GM18505 (cell line): ENCODE data around the gene LMNTD1.
"Not testable (repeated sequence)": the region's sequence is repeated elsewhere in the genome, so short reads cannot be mapped to it uniquely, and the experiment has no call there.

Experiments
- ATAC-seq: cut with Tn5 transposase; IDR thresholded peaks from one replicate; pipeline ENCODE4 v1.9.1; 2021; ENCODE audit not compliant: unreplicated experiment
- POLR2A ChIP-seq: IDR thresholded peaks from 4 replicates; pipeline ENCODE4 v1.6.1; 2011; ENCODE audit warnings: borderline replicate concordance; ENCODE audit not compliant: insufficient read depth, insufficient read length; ENCODE audit errors: extremely low read depth

The LMNTD1 gene

DNA sequence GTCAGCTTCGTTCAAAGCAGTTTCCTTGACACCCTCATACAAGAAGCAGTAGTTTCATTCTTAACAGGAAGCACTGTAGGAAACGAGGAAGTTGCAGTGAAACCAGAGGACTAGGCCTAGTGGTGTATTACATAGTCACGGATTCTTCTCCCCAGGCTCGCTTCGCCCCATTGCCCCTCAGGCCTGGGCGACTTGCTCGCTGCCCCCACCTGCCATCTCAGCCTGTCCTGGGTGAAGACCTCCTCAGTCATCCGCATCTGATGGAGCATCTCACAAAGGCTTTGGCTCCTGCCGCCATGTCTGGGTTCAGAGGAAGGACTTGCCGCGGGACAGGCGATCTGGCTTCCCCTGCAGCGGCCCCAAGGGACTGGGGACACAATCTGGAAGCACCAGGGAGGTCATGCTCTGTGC is 93.5 kb downstream of the LMNTD1 start:
- ATAC-seq: peak; percentile 94
- no peak for TF ChIP-seq POLR2A

DNA sequence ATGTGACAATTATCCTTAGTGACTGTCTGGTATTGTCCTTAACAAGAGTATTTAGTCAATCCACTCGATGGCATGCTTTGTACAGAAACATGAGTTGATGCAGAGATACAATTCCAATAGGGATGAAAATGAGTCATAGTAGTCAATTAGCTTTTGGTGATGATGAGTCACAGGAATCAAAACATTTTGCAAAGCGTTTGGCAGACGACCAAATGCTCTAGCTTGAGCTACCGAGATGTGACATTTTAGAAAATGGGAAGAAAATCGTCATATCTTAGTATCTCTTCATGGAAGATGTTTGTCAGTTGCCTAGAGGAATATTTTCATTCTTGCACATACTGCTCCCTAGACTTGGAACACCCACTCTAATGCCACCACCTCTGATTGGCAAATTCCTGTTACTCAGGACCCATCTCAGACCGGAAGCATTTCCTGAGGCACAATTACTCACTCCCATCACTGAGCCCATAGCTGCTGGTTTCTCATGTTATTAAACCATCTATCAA is 95.0 kb downstream of the LMNTD1 start:
- no peak for ATAC-seq
- TF ChIP-seq POLR2A: no peak

DNA sequence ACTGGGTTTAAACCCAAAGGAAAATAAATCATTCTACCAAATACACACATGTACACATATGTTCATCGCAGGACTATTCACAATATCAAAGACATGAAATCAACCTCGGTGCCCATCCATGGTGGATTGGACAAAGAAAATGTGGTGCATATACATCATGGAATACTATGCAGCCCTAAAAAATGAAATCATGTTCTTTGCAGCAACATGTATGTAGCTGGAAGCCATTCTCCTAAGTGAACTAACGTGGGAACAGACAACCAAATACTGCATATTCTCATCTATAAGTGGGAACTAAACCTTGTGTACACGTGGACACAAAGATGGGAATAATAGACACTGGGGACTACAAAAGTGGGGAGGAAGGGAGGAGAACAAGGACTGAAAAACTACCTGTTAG is 96.6 kb downstream of the LMNTD1 start:
- no peak for ATAC-seq
- TF ChIP-seq POLR2A: no peak

DNA sequence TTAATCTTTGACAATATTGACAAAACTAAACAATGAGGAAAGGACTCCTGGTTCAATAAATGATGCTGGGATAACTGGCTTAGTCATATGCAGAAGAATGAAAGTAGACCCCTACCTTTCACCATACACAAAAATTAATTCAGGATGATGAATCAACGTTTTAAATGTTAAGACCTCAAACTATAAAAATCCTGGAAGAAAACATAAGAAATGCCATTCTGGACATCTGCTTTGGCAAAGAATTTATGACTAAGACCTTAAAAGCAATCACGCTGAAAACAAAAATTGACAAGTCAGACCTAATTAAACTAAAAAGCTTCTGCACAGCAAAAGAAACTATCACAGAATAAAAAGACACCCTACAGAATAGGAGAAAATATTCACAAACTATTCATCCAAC is 97.4 kb downstream of the LMNTD1 start:
- ATAC-seq: no peak

DNA sequence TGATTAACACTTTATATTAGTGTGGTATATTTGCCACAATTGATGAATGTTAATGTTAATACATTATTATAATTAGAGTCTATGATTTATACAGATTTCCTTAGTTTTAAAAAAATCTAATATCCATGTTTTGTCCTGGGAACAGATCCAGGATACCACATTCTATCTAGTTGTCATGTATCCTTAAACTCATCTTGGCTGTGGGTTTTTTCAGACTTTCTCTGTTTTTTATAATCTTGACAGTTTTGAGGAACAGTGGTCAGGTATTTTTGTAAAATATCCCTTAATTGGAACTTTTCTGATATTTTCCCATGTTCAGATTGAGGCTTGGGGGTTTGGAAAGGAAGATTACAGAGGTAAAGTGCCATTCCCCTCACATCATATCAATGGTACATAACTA is 104.1 kb downstream of the LMNTD1 start:
- no peak for TF ChIP-seq POLR2A
- ATAC-seq: no peak

More for the DNA sequence above, 97.4 kb downstream of the LMNTD1 start:
- no peak for TF ChIP-seq POLR2A

DNA sequence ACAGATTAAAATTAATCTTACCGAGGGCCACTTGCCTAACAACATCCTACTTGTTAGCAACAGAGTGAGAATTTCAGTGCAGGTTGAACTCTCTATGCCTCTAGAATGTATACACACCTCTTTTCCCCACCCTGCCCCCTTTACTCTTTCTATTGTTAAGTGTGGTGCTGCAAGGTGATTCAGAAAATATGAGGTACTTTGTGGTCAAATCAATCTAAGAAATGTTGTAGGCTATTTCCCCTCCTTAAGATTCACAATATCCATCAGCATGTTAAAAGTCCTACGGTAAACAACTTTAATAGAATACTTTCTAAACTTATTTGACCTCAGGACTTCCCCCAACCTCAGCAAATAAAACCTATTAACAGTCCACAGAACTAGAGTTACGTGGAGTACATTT is 106.0 kb downstream of the LMNTD1 start:
- no peak for TF ChIP-seq POLR2A
- ATAC-seq: no peak

DNA sequence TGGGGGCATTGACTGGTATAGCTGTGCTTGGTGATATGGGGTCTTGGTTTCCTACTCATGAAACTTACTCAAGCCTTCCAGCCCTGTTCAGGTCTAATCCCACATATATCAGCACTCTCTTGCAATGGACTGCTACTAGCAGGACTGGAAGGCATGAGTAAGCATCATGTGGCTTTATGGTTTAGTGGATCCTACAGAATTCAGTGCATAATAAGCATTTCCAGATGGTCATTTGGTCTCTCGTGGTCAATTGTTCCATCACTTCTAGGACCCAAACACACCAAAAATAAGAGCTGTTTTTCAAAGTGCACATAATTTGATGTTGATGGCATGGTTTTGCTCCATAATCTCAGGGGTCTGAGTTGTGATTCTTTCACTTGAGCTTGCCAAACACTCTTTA is 114.4 kb downstream of the LMNTD1 start:
- TF ChIP-seq POLR2A: no peak
- no peak for ATAC-seq

DNA sequence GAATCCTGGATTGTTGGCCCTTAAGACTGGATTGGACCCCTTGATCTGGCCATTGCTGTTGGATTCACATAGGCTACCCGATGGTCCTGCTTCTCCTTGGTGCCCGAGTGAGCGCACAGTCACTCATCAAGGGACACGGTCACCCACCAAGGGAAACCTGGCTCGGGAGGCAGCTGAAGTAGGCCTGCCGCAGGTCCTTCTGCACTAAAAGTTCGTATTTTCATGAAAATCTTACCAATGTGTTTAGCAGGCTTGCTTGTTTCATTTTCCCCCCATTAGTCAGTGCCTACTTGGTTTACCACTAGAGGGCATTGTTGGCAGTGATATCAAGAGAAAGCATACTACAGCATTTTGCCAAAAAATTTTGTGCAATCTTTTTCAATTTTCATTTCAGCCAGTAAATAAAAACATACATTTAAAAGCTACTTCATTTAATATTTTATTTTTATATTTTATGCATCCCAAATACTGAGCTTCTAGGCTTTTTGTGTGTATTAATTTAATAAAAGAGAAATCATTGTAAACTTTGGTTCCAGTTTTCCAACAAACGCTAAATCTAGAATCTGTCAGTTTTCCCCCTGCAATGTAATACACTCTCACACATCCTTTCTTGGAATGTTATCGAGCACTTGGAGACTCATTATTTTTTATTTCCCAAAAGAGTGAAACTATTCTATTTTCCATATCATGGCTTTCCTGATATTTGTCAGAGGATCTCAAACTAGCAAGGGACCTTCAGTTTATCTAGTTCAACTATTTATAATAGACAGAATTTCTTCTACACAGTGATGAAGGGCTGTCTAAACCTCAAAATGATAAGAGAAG is 116.7 kb downstream of the LMNTD1 start:
- ATAC-seq: peak; percentile 69

DNA sequence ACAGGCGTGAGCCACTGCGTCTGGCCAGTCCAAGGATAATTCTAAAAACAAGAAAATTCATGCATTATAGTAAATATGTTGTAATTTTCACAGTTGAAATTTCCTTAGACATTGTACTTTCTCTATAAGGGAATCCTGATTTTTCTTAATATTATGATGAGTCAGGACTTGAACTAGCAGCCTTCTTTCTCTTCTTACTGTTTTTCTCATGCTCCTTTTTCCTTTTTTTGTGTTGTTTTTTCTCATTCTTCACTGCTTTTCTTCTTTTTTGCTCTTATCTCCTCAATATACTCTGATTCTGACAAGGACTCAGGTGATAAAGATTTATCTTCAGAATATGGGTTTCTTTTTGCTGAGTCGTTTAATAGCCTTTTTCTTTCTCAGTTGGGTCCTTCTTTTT is 117.7 kb downstream of the LMNTD1 start:
- TF ChIP-seq POLR2A: no peak
- ATAC-seq: no peak

More for the DNA sequence above, 116.7 kb downstream of the LMNTD1 start:
- no peak for TF ChIP-seq POLR2A

DNA sequence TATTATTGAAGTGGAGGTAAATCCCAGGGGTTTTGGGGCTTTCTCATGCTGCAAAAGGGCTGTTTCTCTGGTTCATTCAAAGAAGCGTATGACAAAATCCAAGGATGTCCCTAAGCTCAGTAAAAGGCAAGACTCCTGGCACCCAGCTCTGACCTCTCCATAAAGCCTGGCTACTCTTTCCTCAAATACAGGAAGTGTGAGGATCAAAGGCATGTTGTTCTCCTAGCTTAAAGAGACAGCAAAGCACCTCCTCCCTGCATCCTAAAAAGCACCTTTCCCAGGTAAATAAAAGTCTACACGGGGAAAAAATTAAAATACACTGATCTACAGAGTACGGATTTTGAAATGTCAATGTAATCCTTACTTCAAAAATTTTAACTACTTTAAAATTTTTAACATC is 118.6 kb downstream of the LMNTD1 start:
- TF ChIP-seq POLR2A: no peak
- ATAC-seq: no peak

DNA sequence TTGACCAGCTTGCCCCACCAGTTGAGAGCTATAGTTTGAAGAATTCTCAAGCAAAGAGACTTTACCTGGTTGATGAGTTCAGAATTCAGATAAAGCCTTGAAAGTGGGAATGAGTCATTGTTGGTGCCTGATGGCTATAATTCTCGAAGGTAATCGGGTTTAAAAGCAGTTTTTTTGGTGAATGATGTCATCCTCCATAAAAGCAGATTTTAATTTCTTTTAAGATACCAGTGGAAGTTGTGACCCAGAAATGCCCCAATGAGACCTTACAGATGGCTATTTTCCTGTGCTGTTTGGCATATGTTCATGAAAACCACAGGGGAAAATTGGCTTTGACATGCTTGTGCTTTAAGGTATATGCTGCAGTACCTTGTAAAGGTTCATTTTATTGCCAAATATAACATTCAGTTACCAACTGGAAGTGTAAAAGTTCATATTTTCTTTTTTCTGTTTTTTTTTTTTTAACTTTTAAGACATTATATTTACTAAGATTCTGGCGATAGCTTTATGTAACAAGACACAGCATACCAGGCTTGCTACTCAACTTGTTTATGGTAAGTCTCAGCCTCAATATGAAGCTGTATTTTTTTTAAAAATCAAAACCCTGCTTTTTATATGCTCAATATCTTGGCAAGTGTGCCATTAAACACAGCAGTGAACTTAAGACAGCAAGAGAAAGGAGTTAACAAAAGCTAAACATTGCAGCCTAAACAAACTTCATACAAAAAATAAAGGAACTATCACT is 119.3 kb downstream of the LMNTD1 start:
- TF ChIP-seq POLR2A: no peak
- ATAC-seq: no peak

DNA sequence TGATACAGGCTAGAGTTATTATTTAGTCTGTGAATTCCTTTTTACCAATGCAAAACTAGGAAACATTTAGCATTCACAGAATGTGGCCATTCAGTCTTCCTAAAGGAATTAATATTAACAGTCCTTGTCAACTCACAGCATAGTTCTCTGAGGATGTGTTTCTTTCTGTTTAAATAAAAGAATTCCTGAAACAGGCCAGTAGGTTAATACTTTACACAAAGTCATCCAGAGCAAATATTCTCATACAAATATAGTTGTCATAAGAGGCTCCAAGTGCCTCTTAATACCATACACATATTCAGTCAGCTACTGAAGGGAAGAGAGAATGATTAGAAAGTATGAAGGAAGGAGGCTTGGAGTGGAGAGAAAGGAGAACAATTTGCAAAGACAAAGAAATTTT is 120.1 kb downstream of the LMNTD1 start:
- TF ChIP-seq POLR2A: no peak
- no peak for ATAC-seq

DNA sequence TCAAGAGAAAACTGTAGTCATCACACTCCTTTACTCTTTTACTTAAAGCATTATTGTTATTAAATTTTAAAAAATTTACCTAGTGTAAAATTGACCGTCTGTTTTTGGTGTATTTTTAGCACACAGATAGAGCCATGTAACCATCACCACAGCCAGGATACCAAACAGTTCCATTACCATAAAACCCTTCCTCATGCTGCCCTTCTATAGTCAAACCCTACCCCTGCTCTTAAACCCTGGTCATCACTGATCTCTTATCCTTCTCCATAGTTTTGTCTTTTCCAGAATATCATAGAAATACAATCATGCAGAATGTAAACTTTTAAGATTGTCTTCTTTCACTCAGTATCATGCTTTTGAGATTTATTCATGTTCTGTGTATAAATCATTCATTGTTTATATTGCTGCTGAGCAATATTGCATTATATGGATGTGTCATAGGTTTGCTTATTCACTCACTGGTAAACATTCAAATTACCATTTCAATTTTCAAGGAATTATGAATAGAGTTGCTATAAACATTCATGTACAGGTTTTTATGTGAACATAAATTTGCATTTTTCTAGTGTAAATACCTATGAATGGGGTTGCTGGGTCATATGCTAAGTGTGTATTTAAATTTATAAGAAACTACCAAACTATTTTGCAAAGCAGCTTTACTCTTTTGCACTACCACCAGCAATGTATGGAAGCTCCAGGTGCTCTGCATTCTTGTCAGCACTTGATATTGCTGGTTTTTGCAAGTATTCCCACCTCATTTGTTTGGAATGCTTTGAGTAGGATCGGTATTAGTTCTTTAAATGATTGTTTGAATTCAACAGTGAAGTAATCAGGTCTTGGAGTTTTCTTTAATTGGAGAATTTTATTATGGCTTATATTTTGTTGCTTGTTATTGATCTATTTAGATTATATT is 125.5 kb downstream of the LMNTD1 start:
- TF ChIP-seq POLR2A: no peak
- no peak for ATAC-seq

DNA sequence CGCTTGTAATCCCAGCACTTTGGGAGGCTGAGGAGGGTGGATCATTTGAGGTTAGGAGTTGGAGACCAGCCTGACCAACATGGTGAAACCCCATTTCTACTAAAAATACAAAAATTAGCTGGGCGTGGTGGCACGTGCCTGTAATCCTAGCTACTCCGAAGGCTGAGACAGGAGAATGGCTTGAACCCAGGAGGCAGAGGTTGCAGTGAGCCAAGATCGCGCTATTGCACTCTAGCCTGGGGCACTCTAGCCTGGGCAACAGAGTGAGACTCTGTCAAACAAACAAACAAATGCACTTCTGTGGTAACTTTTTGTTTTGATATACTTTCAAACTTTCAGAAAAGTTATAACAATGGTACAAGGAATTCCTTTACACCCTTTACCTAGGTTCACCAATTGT is 126.3 kb downstream of the LMNTD1 start:
- not testable (repeated sequence) for ATAC-seq
